SU-DHL-6 (cell line): Measurements from ENCODE around the gene GPRC6A.

Experiments
- EZH2phosphoT487 ChIP-seq: fragments of 200-600 bp; sonication (generic), shearing (Covaris generic); conservative IDR thresholded peaks from 2 replicates; pipeline ENCODE4 v1.6.1; 2018; ENCODE audit warnings: mild to moderate bottlenecking, antibody characterized with exemption, low read length, moderate library complexity, mixed read lengths
- TF ChIP-seq, protein P1 (sequence below): fragments of 200-600 bp; sonication (generic); IDR thresholded peaks from one replicate; pipeline ENCODE4 v1.5.1; 2017; ENCODE audit warnings: antibody characterized with exemption, mild to moderate bottlenecking, low read length, moderate library complexity; ENCODE audit not compliant: insufficient read depth, poor library complexity, severe bottlenecking

DNA sequence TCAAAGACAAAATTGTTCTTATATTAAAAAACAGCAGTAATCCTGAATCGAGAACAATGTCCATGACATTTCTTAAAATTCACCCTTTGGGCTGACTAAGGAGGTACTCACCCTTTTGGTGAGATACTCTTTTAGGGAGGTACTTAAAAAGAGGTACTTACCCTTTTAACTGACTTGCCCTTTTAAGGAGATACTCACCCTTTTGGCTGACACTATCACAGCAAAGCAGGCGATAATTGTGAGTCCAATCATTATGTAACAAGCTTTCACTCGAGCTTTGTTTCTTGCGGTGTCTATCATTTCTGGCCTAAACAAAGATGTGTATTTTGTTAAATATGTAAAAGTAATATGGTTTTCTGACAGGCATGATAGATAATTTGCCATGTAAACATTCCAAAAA, 67.1 kb downstream of the GPRC6A start:
- TF ChIP-seq, protein P1, sequence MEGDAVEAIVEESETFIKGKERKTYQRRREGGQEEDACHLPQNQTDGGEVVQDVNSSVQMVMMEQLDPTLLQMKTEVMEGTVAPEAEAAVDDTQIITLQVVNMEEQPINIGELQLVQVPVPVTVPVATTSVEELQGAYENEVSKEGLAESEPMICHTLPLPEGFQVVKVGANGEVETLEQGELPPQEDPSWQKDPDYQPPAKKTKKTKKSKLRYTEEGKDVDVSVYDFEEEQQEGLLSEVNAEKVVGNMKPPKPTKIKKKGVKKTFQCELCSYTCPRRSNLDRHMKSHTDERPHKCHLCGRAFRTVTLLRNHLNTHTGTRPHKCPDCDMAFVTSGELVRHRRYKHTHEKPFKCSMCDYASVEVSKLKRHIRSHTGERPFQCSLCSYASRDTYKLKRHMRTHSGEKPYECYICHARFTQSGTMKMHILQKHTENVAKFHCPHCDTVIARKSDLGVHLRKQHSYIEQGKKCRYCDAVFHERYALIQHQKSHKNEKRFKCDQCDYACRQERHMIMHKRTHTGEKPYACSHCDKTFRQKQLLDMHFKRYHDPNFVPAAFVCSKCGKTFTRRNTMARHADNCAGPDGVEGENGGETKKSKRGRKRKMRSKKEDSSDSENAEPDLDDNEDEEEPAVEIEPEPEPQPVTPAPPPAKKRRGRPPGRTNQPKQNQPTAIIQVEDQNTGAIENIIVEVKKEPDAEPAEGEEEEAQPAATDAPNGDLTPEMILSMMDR = no peak
- no peak for TF ChIP-seq EZH2phosphoT487
